ENCODE measurements around the gene HGD. TPM values are rescaled to one million over a fixed set of nuclear protein-coding genes. Genes with fewer than 3 reads are reported as not detected.

Gene HGD
- total and polyA plus RNA-seq, 2 donors (not counting 1 experiment from before 2014, with no cell fraction given): 0.75 to 0.91 TPM

DNA sequence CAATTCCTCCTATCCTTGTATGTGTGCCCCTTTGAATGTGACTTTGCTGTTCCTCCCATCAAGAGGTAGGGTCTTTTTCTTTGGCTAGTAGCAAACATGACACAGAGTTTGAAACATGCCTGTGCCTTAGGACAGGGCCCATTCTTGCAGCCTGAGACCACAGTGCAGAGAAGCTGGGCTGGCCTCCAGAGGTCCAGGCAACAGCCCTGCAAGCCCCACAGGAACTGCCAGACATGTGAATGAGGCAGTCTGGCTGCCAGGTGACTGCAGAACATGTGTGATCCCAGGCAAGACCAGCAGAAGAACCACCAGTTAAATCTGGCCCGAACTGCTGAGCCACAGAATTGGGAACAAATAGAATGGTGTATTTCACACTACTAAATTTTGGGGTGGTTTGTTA lies 1.2 kb upstream of the HGD start:
- H3K9me3 ChIP-seq (ENCODE audit: control extremely low read depth in 1 of 3, control insufficient read depth in 2 of 3, insufficient read depth in 1 of 3, low read length in 2 of 3): no peaks in the 10 kb centered on the region
- TF ChIP-seq, protein P1, sequence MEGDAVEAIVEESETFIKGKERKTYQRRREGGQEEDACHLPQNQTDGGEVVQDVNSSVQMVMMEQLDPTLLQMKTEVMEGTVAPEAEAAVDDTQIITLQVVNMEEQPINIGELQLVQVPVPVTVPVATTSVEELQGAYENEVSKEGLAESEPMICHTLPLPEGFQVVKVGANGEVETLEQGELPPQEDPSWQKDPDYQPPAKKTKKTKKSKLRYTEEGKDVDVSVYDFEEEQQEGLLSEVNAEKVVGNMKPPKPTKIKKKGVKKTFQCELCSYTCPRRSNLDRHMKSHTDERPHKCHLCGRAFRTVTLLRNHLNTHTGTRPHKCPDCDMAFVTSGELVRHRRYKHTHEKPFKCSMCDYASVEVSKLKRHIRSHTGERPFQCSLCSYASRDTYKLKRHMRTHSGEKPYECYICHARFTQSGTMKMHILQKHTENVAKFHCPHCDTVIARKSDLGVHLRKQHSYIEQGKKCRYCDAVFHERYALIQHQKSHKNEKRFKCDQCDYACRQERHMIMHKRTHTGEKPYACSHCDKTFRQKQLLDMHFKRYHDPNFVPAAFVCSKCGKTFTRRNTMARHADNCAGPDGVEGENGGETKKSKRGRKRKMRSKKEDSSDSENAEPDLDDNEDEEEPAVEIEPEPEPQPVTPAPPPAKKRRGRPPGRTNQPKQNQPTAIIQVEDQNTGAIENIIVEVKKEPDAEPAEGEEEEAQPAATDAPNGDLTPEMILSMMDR (IDR thresholded peaks at IDR 0.05): no peak
- no peak for TF ChIP-seq EZH2 (IDR thresholded peaks at IDR 0.05; ENCODE audit: borderline replicate concordance, insufficient read depth, low read depth, low read length, poor library complexity, severe bottlenecking)

GRCh38 chr3:120681506-120682038 lies 467 bp downstream of the HGD start:
- Histone ChIP-seq H3K36me3 (replicated peaks in 1 of 2; ENCODE audit: control extremely low read depth in 1 of 2, control insufficient read depth in 1 of 2, extremely low read depth in 1 of 2, insufficient read depth in 2 of 2, low read length in 1 of 2) (no peaks in the 10 kb centered on the region), H3K27ac (ENCODE audit: low read length in 2 of 2) (no peak overlapping the region), H4K20me1 (ENCODE audit: control insufficient read depth, insufficient read depth, low read length, poor library complexity, severe bottlenecking) (no peaks in the 10 kb centered on the region), H3K4me1 (ENCODE audit: control insufficient read depth in 2 of 2, insufficient read depth in 2 of 2, low read length in 2 of 2) (peaks cover 13 to 14% of the 10 kb centered on the region in 2 donors), H3K4me3 (ENCODE audit: control extremely low read depth in 1 of 5, extremely low read depth in 1 of 5, insufficient read depth in 1 of 5, low read depth in 2 of 5, low read length in 4 of 5) (no peak overlapping the region), H3K9ac (ENCODE audit: low read length) (no peak overlapping the region), H3K79me2 (ENCODE audit: control insufficient read depth, insufficient read depth, low read length) (no peaks in the 10 kb centered on the region), H3K4me2 (replicated peaks; ENCODE audit: low read depth, low read length, poor library complexity, severe bottlenecking) (no peak overlapping the region), H2AFZ (ENCODE audit: insufficient read depth, low read depth, low read length, poor library complexity, severe bottlenecking) (no peak overlapping the region), H3K27me3 (replicated peaks in 1 of 4; ENCODE audit: control extremely low read depth in 1 of 4, control insufficient read depth in 3 of 4, insufficient read depth in 4 of 4, low read length in 3 of 4) (no peaks in the 10 kb centered on the region), H3K9me3 (ENCODE audit: control extremely low read depth in 1 of 3, control insufficient read depth in 2 of 3, insufficient read depth in 1 of 3, low read length in 2 of 3) (peaks cover 0 to 6% (median 0%) of the 10 kb centered on the region in 3 donors)
- H3K9me3 Mint-ChIP-seq (ENCODE audit: insufficient read depth): no peaks in the 10 kb centered on the region
- intact Hi-C loops (cut with micrococcal nuclease): no loop called here
- peaks cover 17% of the 10 kb centered on the region for H3K4me1 Mint-ChIP-seq
- ChIA-PET CTCF (no interaction called here), POLR2A (no interaction called here)
- H3K27me3 Mint-ChIP-seq: no peaks in the 10 kb centered on the region
- ATAC-seq (ENCODE audit: low read depth) (no peak), DNase-seq (no peak)
- no peak overlapping the region for H3K4me3 Mint-ChIP-seq
- no peak overlapping the region for H3K27ac Mint-ChIP-seq
- no peak for TF ChIP-seq EZH2 (IDR thresholded peaks at IDR 0.05; ENCODE audit: borderline replicate concordance, insufficient read depth, low read depth, low read length, poor library complexity, severe bottlenecking)
- TF ChIP-seq, protein P1 (IDR thresholded peaks at IDR 0.05): no peak
- 100% methylated on average over 3 of the region's 4 CpGs for WGBS (ENCODE audit: insufficient coverage)

More for the DNA sequence above, 1.2 kb upstream of the HGD start:
- Histone ChIP-seq H3K36me3 (replicated peaks in 1 of 2; ENCODE audit: control extremely low read depth in 1 of 2, control insufficient read depth in 1 of 2, extremely low read depth in 1 of 2, insufficient read depth in 2 of 2, low read length in 1 of 2) (no peaks in the 10 kb centered on the region), H3K4me2 (replicated peaks; ENCODE audit: low read depth, low read length, poor library complexity, severe bottlenecking) (no peak overlapping the region), H3K4me1 (ENCODE audit: control insufficient read depth in 2 of 2, insufficient read depth in 2 of 2, low read length in 2 of 2) (peaks cover 14 to 19% of the 10 kb centered on the region in 2 donors), H3K4me3 (ENCODE audit: control extremely low read depth in 1 of 5, extremely low read depth in 1 of 5, insufficient read depth in 1 of 5, low read depth in 2 of 5, low read length in 4 of 5) (no peak overlapping the region), H2AFZ (ENCODE audit: insufficient read depth, low read depth, low read length, poor library complexity, severe bottlenecking) (no peak overlapping the region), H3K9ac (ENCODE audit: low read length) (no peak overlapping the region), H3K79me2 (ENCODE audit: control insufficient read depth, insufficient read depth, low read length) (no peaks in the 10 kb centered on the region), H4K20me1 (ENCODE audit: control insufficient read depth, insufficient read depth, low read length, poor library complexity, severe bottlenecking) (no peaks in the 10 kb centered on the region), H3K27me3 (replicated peaks in 1 of 4; ENCODE audit: control extremely low read depth in 1 of 4, control insufficient read depth in 3 of 4, insufficient read depth in 4 of 4, low read length in 3 of 4) (no peaks in the 10 kb centered on the region), H3K27ac (ENCODE audit: low read length in 2 of 2) (no peak overlapping the region)
- ChIA-PET POLR2A (no interaction called here), CTCF (interaction anchor here (1.1 kb wide), 1 partner anchor 124 kb away, joined by 3 read pairs; no protein-coding TSS in a partner anchor)
- H3K4me1 Mint-ChIP-seq: peaks cover 24% of the 10 kb centered on the region
- H3K9me3 Mint-ChIP-seq (ENCODE audit: insufficient read depth): no peaks in the 10 kb centered on the region
- intact Hi-C loops (cut with micrococcal nuclease): no loop called here
- H3K27ac Mint-ChIP-seq: no peak overlapping the region
- no CpG with 5 or more reads among the region's 1 CpG for WGBS (ENCODE audit: insufficient coverage)
- H3K4me3 Mint-ChIP-seq: no peak overlapping the region
- no peak for DNase-seq
- no peak for ATAC-seq (ENCODE audit: low read depth)
- no peaks in the 10 kb centered on the region for H3K27me3 Mint-ChIP-seq

Data from B cell (primary cell).